SU-DHL-6 (cell line): Measurements from ENCODE around the gene PHACTR3.

Experiments
- EZH2phosphoT487 ChIP-seq: fragments of 200-600 bp; sonication (generic), shearing (Covaris generic); conservative IDR thresholded peaks from 2 replicates; pipeline ENCODE4 v1.6.1; 2018; ENCODE audit warnings: mild to moderate bottlenecking, antibody characterized with exemption, low read length, moderate library complexity, mixed read lengths
- TF ChIP-seq, protein P1 (sequence below): fragments of 200-600 bp; sonication (generic); IDR thresholded peaks from one replicate; pipeline ENCODE4 v1.5.1; 2017; ENCODE audit warnings: antibody characterized with exemption, mild to moderate bottlenecking, low read length, moderate library complexity; ENCODE audit not compliant: insufficient read depth, poor library complexity, severe bottlenecking

DNA sequence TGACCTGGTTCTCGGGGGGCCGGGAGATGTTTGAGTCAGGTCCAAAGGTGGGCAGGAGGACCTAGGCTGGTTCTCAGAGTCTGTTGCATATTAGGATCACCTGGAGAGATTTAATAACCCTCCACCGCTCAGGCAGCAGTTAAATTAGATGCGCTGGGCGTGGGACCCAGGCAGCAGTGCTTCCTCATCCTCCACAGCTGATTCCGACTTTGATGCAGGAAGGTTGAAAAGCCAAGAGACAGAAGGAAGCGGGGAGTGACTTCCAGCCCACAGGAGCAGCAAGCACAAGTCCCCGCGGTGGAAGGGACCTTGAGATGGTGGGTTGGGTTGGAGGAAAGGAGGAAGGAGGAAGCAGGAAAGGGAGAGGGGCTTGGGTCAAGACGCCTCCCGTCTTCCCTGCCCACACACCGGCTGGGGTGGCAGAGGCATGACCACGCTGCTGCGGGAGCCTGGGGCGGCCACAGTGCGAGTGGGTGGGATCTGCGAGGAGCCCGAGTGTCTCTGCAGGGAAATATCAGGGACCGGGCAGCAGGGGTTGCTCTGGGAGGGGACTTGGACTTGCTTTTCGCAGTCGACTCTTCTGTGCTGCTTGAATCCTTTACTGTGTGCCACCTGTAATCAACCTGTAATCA is 146.0 kb downstream of the PHACTR3 start:
- TF ChIP-seq, protein P1, sequence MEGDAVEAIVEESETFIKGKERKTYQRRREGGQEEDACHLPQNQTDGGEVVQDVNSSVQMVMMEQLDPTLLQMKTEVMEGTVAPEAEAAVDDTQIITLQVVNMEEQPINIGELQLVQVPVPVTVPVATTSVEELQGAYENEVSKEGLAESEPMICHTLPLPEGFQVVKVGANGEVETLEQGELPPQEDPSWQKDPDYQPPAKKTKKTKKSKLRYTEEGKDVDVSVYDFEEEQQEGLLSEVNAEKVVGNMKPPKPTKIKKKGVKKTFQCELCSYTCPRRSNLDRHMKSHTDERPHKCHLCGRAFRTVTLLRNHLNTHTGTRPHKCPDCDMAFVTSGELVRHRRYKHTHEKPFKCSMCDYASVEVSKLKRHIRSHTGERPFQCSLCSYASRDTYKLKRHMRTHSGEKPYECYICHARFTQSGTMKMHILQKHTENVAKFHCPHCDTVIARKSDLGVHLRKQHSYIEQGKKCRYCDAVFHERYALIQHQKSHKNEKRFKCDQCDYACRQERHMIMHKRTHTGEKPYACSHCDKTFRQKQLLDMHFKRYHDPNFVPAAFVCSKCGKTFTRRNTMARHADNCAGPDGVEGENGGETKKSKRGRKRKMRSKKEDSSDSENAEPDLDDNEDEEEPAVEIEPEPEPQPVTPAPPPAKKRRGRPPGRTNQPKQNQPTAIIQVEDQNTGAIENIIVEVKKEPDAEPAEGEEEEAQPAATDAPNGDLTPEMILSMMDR: no peak
- no peak for TF ChIP-seq EZH2phosphoT487
